Panc1 (cell line): ENCODE data around the gene OLFML2A.

Source experiments
- POLR2AphosphoS5 ChIP-seq: IDR thresholded peaks from 2 replicates; pipeline ENCODE4 v1.6.1; 2012; ENCODE audit warnings: mild to moderate bottlenecking, low read depth, low read length, moderate library complexity
- TF ChIP-seq, protein P1 (sequence below): fragments of 450-650 bp; IDR thresholded peaks from 2 replicates; pipeline ENCODE4 v1.5.1; 2017; ENCODE audit warnings: mild to moderate bottlenecking

DNA sequence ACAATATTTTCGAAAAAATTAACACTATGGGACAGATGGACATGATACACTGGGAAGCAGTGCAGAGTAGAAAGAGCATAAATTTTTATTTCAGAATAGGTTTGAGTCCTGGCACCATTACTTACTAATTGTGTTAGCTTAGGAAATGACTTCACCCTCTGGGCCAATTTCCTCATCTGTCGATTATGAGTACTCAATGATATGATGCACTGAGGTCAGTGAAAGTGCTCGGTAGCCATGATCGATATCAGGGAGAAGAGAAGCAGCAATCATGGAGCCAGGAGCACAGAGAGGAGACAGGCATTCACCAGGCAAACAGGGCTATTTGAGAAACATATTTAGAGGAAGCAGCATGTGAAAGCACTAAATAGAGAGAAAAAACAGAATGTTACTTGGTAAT lies 35.3 kb upstream of the OLFML2A start:
- TF ChIP-seq, protein P1, sequence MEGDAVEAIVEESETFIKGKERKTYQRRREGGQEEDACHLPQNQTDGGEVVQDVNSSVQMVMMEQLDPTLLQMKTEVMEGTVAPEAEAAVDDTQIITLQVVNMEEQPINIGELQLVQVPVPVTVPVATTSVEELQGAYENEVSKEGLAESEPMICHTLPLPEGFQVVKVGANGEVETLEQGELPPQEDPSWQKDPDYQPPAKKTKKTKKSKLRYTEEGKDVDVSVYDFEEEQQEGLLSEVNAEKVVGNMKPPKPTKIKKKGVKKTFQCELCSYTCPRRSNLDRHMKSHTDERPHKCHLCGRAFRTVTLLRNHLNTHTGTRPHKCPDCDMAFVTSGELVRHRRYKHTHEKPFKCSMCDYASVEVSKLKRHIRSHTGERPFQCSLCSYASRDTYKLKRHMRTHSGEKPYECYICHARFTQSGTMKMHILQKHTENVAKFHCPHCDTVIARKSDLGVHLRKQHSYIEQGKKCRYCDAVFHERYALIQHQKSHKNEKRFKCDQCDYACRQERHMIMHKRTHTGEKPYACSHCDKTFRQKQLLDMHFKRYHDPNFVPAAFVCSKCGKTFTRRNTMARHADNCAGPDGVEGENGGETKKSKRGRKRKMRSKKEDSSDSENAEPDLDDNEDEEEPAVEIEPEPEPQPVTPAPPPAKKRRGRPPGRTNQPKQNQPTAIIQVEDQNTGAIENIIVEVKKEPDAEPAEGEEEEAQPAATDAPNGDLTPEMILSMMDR = no peak
- no peak for TF ChIP-seq POLR2AphosphoS5
